Osteocyte (in vitro differentiated cells): Measurements from ENCODE around the gene PPP1CC. TPM values are rescaled to one million over a fixed set of nuclear protein-coding genes. Genes with fewer than 3 reads are reported as not detected.

ENCODE experiments used
- DNase-seq: peaks from one replicate; pipeline ENCODE4 v3.0.0; 2021; ENCODE audit warnings: mixed read lengths; ENCODE audit not compliant: unreplicated experiment; ENCODE audit errors: extremely low spot score
- H3K27ac Mint-ChIP-seq: one replicate; pipeline ENCODE4 v1.8.0; 2021; ENCODE audit warnings: mild to moderate bottlenecking, mixed read lengths; ENCODE audit not compliant: unreplicated experiment
- H3K27me3 Mint-ChIP-seq: one replicate; pipeline ENCODE4 v1.8.0; 2021; ENCODE audit warnings: mixed read lengths; ENCODE audit not compliant: unreplicated experiment
- H3K36me3 Mint-ChIP-seq: one replicate; pipeline ENCODE4 v1.8.0; 2021; ENCODE audit warnings: mixed read lengths; ENCODE audit not compliant: unreplicated experiment
- H3K4me1 Mint-ChIP-seq: one replicate; pipeline ENCODE4 v1.8.0; 2021; ENCODE audit warnings: mixed read lengths; ENCODE audit not compliant: unreplicated experiment
- H3K4me3 Mint-ChIP-seq: one replicate; pipeline ENCODE4 v1.8.0; 2021; ENCODE audit warnings: mild to moderate bottlenecking, moderate library complexity, mixed read lengths; ENCODE audit not compliant: unreplicated experiment
- H3K9me3 Mint-ChIP-seq: one replicate; pipeline ENCODE4 v1.8.0; 2021; ENCODE audit warnings: mixed read lengths; ENCODE audit not compliant: unreplicated experiment
- total RNA-seq: library from RNA; stranded (reverse); gene quantifications from 2 replicates; pipeline ENCODE4 v1.2.1, GENCODE V29; 2021
- TF ChIP-seq, protein P1 (sequence below): fragments of 200-600 bp; sonication (generic); IDR thresholded peaks from 2 replicates; pipeline ENCODE4 v1.5.0; 2021; ENCODE audit warnings: antibody characterized with exemption, mild to moderate bottlenecking, moderate library complexity

The PPP1CC gene
- total RNA-seq, 1 donor from 2014 or later, result 102 TPM

DNA sequence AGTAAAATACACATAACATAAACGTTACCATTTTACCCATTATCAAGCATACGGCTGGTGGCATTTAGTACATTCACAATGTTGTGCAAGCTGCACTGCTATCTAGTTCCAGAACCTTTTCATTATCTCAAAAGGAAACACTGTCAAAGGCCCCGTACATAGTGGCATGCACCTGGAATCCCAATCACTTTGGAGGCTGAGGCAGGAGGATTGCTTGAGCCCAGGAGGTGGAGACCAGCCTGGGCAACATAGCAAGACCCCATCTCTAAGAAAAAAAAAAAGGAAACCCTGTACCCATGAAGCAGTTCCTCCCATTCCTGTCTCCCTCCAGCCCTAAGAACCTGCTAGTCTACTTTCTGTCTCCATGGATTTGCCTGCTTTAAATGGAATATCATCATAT lies 46.4 kb downstream of the PPP1CC start:
- no peaks in the 10 kb centered on the region for H3K9me3 Mint-ChIP-seq
- no peak overlapping the region for H3K4me3 Mint-ChIP-seq
- TF ChIP-seq, protein P1, sequence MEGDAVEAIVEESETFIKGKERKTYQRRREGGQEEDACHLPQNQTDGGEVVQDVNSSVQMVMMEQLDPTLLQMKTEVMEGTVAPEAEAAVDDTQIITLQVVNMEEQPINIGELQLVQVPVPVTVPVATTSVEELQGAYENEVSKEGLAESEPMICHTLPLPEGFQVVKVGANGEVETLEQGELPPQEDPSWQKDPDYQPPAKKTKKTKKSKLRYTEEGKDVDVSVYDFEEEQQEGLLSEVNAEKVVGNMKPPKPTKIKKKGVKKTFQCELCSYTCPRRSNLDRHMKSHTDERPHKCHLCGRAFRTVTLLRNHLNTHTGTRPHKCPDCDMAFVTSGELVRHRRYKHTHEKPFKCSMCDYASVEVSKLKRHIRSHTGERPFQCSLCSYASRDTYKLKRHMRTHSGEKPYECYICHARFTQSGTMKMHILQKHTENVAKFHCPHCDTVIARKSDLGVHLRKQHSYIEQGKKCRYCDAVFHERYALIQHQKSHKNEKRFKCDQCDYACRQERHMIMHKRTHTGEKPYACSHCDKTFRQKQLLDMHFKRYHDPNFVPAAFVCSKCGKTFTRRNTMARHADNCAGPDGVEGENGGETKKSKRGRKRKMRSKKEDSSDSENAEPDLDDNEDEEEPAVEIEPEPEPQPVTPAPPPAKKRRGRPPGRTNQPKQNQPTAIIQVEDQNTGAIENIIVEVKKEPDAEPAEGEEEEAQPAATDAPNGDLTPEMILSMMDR, result no peak
- no peak for DNase-seq
- no peaks in the 10 kb centered on the region for H3K27me3 Mint-ChIP-seq
- H3K27ac Mint-ChIP-seq, result no peak overlapping the region
- H3K4me1 Mint-ChIP-seq, result no peaks in the 10 kb centered on the region
- H3K36me3 Mint-ChIP-seq, result no peaks in the 10 kb centered on the region

DNA sequence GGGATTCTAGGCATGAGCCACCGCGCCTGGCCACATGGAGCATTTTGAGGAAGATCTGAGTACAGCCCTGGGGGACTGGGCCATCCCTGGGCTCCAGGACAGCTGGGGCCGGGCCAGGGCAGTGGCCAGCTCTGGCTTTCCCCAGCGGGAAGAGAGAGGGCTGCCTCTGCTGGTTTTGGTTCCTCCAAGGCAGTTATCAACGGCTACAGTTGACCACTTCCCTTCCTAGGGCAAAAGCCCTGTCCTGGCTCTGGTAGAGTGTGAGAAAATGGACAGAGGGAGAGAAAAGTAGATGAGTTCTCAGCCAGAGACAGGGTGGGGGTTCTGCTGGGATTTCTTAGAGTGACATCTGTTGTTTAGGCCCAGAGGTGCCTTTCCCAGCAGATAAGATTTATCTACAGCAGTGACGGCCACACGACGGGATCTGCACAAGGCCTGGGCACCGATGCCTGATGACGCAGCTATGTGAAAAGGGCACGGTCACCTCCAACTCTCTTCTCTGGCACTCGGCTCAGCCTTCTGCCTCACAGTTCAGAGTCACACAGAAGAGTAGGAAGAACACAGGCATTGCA lies 48.3 kb downstream of the PPP1CC start:
- Mint-ChIP-seq H3K9me3 (no peaks in the 10 kb centered on the region), H3K27me3 (no peaks in the 10 kb centered on the region), H3K36me3 (no peaks in the 10 kb centered on the region), H3K27ac (no peak overlapping the region), H3K4me1 (peaks cover 4% of the 10 kb centered on the region), H3K4me3 (no peak overlapping the region)
- no peak for DNase-seq
- TF ChIP-seq, protein P1, result no peak

DNA sequence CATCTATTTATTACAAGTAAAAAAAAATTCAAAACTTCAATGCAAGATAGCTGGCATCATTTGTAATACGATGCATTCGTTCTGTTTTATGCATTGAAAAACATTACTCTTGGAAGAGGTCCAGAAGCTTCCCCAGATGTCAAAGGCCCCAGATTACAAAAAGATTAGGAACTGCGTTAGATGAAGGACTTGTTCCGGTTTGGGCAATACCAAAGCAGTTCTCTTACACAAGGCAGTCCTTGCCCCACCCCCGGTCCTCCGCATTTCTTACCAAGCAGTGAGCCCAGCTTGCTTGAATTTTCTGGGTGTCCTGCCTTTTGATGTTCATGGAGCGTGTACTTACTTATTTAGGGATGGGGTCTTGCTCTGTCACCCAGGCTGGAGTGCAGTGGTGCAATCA lies 49.0 kb downstream of the PPP1CC start:
- Mint-ChIP-seq H3K36me3 (no peaks in the 10 kb centered on the region), H3K27me3 (no peaks in the 10 kb centered on the region), H3K9me3 (no peaks in the 10 kb centered on the region), H3K4me3 (no peak overlapping the region), H3K27ac (no peak overlapping the region), H3K4me1 (peaks cover 6% of the 10 kb centered on the region)
- TF ChIP-seq, protein P1, result no peak
- no peak for DNase-seq

DNA sequence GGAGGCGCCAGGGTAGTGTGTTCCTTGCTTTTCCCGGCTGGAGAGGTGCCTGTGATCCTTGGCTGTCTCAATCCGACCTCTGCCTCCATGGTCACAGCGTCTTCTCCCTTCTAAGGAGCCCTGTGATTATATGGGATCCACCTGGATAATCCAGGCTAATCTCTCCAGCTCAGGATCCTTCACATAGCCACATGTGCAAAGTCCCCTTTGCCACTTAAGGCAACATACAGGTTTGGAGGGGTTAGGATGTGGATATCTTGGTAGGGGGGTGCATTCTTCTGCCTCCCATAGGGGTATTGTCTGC lies 52.6 kb downstream of the PPP1CC start:
- DNase-seq, result no peak
- peak overlapping the region; percentile 10 for H3K27ac Mint-ChIP-seq
- H3K36me3 Mint-ChIP-seq, result no peaks in the 10 kb centered on the region
- H3K9me3 Mint-ChIP-seq, result no peaks in the 10 kb centered on the region
- H3K4me1 Mint-ChIP-seq, result peaks cover 12% of the 10 kb centered on the region
- peak overlapping the region; percentile 77 for H3K4me3 Mint-ChIP-seq
- TF ChIP-seq, protein P1, result no peak
- peaks cover 16% of the 10 kb centered on the region for H3K27me3 Mint-ChIP-seq

DNA sequence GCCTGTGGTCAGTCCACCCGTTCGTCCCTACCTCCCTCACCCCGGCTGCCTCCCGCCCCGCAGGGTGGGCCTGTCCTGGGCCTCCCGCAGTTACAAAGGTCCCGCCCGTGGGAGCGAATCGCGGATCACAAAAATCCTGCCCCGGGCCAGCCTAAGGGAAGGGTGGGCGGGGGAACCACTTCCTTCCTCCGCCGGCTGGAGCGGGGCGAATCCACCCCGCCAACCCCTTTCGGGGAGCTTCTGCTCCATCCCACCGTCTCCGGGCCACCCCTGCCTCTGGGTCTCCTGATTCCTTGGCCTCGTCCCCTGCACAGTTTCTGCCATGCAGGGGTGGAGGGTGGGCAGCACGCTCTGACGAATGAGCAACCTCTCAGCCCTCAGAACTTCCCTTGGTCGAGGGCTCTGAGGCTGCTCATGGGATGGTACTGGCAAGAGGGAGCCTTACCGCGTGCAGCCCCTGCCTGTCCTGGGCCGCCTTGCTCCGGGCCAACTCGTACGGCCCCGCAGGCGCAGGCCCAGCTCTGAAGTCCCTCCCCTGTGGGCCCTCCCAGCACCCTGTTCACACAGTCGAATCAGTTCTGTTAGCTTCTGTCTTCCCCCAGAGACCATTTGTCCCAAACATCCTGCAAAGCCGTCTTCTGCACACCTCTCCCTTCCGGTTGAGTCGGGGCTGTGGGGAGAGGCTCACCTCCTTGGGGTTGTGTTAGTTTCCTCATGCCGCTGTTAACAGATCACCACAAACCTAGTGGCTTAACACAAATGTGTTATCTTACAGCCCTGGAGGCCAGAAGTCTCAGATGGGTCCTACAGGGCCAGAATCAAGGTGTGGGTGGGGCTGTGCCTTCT lies 53.2 kb downstream of the PPP1CC start:
- H3K4me3 Mint-ChIP-seq, result peak overlapping the region; percentile 77
- no peak for DNase-seq
- peaks cover 12% of the 10 kb centered on the region for H3K4me1 Mint-ChIP-seq
- no peaks in the 10 kb centered on the region for H3K9me3 Mint-ChIP-seq
- H3K27ac Mint-ChIP-seq, result peak overlapping the region; percentile 10
- peaks cover 16% of the 10 kb centered on the region for H3K27me3 Mint-ChIP-seq
- H3K36me3 Mint-ChIP-seq, result no peaks in the 10 kb centered on the region
- TF ChIP-seq, protein P1, result no peak
